GM21723 (cell line): ENCODE results near the gene ZNF213.

Source experiments
- ATAC-seq: cut with Tn5 transposase; IDR thresholded peaks from one replicate; pipeline ENCODE4 v1.9.1; 2021; ENCODE audit warnings: mild to moderate bottlenecking, moderate library complexity; ENCODE audit not compliant: unreplicated experiment

ZNF213 gene

GRCh38 chr16:3099732-3100499 lies 34.9 kb upstream of the ZNF213 start:
- peak; percentile 67 for ATAC-seq

DNA sequence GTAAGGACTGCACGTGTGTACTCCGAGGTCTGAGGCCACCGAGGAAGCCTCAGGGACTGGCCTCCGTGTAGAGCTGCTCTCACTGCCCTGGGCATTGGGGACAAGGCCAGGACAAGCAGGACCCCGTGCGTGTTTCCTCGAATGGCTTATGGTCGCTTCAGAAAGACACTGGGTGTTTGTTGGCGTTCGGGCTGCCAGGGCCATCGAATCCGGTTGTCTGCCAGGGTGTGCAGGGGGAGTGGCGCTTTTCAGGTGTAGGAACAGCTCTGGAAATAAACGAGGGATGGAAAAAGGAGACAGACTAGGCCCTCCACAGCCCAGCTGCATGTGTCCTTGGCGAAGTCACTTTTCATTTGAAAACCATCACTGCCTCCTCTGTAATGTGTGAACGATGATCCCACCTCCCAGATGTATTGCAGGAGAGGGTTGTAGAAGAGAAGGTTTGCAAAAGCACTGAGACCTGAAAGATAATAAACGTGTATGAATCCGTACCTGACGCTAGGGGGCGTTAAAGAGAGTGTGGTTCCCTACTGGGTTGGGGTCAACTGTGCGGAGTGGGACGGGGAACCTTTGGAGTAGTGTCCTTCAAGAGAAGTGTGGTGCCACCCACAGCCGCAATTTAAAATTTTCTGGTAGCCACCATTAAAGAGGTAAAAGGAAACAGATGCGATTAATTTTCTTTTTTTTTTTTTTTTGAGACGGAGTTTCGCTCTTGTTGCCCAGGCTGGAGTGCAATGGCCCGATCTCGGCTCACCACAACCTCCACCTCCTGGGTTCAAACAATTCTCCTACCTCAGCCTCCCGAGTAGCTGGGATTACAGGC lies 33.6 kb upstream of the ZNF213 start:
- no peak for ATAC-seq

DNA sequence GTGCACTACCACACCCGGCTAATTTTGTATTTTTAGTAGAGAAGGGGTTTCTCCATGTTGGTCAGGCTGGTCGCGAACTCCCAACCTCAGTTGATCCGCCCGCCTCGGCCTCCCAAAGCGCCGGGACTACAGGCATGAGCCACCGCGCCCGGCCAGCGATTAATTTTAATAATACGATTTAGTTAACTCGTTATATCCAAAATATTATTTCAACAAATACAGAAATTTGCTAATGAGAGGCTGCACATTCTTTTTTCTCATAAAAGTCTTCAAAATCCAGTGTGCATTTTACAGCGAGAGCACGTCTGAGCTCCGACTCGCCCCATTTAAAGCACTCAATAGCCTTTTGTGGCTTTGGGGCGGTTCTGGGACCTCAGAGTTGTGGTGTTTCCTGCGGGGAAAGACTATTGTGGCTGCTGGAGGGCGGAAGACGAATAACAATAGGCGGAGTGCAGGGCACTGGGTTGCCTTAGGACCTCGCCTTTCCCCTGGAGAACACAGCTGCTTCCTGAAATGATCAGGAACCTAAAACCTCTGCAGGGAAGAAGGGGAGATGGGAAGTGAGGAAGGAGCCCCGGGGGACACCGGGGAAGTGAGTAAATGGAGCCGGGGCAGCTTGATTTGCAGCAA lies 32.9 kb upstream of the ZNF213 start:
- no peak for ATAC-seq

- ATAC-seq: peak; percentile 82
These were observed 28.5 kb upstream of the ZNF213 start for GRCh38 chr16:3106205-3106928.

DNA sequence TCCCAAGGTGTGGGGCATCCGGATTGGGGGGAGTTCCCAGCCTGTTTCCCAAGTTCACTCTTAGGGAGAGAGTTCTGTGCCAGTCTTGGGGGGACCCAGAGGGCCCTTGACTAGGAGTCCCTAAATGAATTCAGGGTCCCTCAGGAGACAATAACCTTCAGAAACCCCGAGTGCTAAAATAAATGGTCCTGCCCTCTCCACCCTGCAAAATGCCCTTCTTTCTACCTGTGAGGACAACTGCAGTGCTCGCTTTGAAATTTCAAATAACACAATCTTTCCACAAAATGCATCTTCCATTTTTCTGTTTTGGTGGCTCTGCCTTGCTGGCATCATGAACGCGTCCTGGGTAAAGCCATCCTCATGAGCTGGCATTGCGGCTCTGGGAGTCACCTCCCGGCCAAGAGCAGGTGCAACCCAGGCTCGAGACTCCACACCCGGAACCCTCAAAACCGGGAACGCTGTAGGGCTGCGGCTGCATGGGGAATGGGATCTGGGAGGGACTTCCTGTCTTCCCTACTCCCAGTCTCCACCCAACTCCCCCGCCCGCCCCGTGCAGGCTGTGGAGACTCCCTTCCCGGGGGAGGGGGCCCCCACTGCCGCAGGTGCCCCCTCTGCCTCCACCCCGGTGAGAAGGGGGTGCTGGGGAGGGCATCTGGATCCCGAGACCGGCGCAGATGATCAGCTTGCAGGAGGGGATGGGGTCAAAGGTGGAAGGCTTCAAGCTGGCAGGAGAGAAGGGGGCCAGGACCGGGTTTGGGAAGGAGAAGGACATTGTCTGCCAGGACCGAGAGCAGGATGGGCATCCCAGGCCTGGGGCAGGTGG lies 22.6 kb upstream of the ZNF213 start, which contains the start of gene ZNF205:
TSS of gene ZNF205 (plus strand) at position 529 of the 823 bp plus-strand sequence. CDS start 845 bp downstream, outside the sequence.
- ATAC-seq: no peak

- ATAC-seq: no peak
These were observed 21.8 kb upstream of the ZNF213 start for GRCh38 chr16:3112881-3113574.

DNA sequence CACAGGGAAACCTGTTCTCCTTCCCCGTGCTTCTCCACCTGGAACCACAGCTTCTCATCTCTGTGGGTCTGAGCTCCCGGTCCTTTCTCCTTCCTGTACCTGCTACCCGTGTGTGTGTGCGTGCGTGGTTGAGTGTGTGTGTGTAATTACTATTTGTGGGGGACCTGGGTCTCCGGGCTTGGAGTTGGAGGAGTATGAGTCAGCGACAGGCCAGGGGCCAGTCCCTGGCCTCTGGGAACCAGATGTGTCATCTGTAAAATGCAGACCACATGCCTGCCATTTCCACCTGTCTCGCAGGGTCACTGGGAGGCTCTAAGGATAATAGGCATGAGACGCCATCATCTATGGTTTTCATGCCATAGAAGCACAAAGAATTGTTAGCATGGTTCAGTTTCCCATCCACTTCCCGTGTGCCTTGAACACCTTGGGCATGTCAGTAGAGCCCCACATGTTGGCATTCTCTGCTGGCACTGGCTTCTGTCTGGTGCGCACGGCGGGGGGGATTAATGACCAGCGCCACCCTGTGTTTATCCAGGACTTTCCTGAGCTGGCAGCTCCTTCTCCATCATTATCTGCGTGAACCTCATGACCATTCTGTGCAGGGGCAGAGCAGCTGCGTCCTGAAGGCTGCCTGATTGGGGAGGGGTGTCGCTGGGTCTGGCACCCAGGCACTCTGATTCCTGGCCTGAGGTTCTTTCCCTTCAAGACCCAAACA lies 20.9 kb upstream of the ZNF213 start:
- no peak for ATAC-seq

GRCh38 chr16:3115003-3115402 lies 19.8 kb upstream of the ZNF213 start:
- ATAC-seq: no peak

DNA sequence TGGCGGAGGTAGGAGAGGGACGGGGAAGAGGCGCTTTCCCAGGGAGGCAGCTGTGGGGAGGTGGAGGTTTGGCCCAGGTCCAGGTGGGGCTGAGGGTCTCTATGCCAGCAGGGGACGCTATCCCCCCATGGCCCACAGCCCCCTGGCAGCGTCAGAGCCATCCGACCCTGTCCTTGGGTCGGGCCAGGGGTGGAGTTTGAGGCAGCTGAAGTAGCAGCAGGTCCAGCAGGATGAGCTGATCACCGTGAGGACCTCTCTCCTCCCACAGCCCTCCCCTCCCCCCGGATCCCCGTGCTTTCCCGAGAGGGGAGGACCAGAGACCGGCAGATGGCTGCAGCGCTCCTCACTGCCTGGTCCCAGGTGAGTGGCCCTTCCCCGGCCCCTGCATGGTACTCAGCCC lies 19.3 kb upstream of the ZNF213 start:
- no peak for ATAC-seq

- no peak for ATAC-seq
These were observed 16.5 kb upstream of the ZNF213 start for GRCh38 chr16:3118204-3118790.

- ATAC-seq: no peak
These were observed 16.0 kb upstream of the ZNF213 start for GRCh38 chr16:3118846-3119245.

DNA sequence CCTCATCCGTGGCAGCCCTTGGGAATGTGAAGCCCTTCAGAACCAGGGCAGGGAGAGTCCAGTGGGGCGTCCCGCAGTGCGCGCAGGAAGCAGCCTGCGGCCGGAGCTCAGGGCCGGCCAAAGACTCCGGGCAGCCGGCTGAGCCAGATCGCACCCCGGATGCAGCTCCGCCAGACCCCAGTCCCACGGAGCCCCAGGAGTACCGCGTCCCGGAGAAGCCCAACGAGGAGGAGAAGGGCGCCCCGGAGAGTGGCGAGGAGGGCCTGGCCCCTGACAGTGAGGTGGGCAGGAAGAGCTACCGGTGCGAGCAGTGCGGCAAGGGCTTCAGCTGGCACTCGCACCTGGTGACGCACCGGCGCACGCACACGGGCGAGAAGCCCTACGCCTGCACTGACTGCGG lies 15.5 kb upstream of the ZNF213 start:
- ATAC-seq: no peak

- ATAC-seq: no peak
These were observed 15.0 kb upstream of the ZNF213 start for GRCh38 chr16:3119701-3120408.

DNA sequence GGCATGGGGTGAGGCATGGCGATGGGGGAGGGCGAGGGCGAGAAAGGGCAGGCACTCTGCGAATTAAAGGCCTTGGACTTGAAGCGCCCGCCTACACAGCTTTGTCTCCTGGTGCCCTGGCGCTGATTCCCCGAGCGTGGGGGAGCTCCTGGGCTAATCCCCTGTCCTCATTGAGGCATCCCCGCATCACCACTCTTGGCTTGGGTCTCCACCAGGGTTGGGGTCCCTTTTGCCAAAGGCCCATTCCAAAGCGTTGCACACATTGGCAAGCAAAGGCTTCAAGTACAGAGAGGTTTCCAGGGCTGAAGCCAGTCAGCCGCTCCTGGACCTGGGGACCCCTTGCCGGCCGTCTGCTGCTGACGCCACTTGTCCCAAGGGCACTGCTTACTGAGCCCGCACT lies 14.4 kb upstream of the ZNF213 start:
- ATAC-seq: no peak

DNA sequence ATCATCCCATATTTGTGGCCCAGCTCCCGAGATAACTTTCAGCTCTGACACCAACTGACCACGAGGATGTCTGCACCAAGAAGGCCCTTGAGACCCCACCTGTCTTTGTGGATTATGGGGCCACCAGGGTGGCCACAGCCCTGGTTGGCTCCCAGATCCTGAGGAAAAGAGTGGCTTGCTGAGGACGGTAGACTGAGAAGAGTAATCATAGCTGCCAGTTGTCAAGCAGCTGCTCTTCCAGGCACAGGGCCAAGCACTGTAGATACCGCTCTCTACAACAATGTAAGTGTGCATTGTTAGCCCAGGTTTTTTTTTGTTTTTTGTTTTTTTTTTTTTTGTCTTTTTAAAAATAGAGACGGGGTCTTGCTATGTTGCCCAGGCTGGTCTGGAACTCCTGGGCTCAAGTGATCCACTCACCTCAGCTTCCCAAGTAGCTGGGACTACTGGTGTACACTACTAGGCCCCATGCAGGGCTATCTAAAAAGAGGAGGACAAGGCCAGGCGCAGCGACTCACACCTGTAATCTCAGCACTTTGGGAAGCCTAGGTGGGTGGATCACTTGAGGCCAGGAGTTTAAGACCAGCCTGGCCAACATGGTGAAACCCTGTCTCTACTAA lies 12.9 kb upstream of the ZNF213 start:
- no peak for ATAC-seq

GRCh38 chr16:3122926-3123570 lies 11.8 kb upstream of the ZNF213 start:
- no peak for ATAC-seq
